ENCODE results near the gene SYNE1.
"Not testable (repeated sequence)": the region's sequence is repeated elsewhere in the genome, so short reads cannot be mapped to it uniquely, and the experiment has no call there.

The SYNE1 gene

DNA sequence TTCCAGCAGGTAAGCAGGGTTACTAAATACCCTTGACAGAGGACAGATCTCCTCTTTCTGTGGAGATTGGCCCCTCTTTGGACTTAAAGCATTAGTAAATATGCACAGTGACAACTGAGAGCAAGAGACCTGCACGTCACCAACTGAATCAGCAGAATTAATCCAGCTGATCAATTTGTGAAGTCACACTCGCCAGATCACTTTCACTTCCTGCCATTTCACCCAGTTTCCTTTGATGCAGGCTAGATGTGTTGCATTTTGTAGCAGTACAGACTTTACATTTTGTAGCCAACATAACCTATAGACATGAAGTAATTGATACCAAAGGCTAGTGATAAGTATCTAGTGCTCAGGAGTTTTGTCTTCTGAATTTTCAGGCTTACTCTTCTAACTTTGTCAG lies 11.9 kb downstream of the SYNE1 start:
- no peak for DNase-seq

DNA sequence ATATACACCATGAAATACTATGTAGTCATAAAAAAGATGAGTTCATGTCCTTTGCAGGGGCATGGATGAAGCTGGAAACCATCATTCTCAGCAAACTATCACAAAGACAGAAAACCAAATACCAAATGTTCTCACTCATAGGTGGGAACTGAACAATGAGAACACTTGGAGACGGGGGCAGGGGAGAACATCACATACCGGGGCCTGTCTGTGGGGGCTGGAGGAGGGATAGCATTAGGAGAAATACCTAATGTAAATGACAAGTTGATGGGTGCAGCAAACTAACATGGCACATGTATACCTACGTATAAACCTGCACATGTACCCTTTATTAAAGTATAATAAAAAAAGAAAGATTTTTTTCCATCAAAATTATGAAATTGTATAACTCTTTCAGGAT lies 22.4 kb downstream of the SYNE1 start:
- not testable (repeated sequence) for DNase-seq

DNA sequence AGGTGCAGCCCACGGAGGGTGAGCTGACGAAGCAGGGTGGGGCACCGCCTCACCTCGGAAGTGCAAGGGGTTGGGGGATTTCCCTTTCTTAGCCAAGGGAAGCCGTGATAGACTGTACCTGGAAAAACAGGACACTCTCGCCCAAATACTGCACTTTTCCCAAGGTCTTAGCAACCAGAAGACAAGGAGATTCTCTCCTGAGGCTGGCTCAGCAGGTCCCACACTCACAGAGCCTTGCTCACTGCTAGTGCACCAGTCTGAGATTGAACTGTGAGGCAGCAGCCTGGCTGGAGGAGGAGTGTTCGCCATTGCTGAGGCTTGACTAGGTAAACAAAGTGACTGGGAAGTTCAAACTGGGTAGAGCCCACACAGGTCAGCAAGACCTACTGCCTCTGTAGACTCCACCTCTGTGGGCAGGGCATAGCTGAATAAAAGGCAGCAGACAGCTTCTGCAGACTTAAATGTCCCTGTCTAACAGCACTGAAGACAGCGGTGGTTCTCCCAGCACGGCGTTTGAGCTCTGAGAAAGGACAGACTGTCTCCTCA lies 28.0 kb downstream of the SYNE1 start:
- no peak for DNase-seq

DNA sequence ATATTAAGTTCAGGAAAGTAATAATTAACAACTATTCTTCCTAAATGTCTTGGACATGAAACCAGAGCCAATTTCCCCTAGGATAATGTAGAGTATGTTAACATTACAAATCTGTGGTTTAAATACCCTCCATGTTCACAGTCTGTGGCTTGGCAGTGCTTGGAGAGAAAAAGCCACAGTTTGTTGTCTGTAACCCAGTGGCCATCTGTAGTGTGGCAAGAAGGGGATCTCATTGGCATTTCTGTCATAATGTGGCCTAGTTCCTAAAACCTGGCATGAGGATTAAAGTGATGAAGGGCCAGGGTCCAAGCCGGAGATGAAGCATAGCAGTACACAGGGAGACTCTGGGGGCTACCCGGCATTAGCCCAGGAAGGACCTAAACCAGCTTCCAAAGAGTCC lies 31.2 kb downstream of the SYNE1 start:
- DNase-seq = no peak

DNA sequence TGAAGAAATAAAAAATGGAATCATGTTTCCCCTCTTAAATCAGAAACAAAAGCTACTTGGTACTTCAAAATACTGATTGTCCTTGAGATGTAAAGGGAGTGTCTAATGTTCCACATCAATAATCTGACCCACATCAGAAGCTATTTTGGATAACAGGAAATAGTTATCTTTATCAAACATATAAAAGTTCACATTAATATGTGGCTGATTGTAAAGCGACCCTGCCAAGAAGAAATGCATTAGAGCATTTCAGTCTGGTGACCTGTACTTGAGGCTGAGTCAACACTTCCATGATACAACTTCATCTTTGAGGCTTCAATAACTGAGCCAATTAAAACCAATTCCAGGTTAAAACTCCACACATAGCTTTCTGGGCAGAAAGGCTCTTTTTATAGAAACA lies 31.8 kb downstream of the SYNE1 start:
- no peak for DNase-seq

DNA sequence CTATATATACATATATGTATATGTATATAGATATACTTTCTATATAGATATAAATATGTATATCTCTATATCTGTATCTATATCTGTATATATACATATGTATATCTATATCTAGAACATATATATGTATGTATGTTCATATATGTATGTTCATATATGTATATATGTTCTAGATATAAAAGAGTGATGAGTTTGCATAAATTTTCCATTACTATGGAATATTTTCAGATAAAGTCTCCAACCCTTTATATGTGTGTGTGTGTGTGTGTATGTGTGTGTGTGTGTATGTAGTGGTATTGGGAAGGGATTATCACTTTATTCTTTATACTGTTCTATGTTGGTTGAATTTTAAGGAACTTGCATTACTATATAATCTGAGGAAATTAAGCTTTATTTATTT lies 33.3 kb downstream of the SYNE1 start:
- DNase-seq = no peak

DNA sequence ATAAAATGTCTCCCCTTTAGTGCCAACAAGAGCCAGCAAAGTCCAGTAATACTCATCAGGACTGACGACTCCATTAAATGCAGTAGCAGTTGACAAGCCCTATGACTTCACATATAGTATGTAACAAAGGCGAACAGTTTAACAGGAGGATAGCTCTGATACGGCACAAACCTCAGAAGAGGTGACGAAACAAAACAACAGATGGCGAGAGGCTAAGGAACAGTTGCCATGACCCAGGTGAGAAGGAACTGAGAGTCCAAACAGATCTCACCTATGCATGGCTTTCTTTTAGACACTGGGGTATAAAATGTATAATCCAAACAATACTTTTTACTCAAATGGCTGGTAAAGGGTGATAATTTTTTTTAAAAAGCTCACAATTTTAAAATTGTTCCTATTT lies 37.1 kb downstream of the SYNE1 start:
- no peak for DNase-seq

DNA sequence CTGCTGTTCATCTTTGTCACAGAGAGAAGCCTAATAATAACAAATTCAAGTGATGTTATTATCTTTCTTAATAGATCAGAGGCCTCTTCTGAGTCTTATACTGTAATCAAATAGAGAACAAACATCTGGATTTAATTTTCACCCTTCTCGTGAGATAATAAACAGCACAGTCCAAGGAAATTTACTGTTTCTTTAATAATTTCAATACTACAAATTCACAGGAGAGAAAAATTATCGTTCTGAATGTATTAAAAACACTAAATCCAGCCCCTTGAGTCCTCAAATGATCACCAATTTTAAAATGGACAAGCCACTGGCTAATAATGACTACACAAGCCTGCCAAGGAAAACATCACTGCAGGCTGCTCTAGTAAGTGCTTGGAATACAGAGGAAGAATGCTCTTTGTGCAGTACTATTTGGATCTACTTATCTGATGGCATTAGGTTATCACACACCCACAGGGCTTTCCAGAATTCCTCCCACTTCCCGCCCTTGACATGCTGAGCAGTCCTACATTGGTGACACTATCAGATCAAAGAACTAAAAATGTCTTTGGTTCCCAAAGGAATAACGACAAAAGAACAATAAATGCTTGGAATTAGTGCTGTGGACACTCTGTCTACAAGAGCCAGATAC lies 38.1 kb downstream of the SYNE1 start:
- DNase-seq = no peak

DNA sequence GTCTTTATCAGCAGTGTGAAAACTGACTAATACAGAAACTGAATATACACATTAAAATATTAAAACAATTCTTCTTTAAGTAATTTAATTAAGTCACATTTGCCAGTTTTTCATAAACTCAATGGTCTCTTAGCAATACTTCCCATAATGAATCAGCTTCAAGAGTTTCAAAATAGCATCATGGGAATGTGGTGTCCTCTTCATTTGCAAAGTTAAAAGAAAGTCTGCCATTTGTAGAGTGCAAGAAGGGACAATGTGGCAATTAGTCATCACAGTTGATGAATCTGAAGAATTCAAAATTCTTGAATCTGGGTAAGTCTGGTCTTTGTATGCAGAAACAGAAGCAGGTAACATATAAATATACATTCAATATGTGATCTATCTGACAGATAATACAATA lies 38.7 kb downstream of the SYNE1 start:
- DNase-seq = no peak

DNA sequence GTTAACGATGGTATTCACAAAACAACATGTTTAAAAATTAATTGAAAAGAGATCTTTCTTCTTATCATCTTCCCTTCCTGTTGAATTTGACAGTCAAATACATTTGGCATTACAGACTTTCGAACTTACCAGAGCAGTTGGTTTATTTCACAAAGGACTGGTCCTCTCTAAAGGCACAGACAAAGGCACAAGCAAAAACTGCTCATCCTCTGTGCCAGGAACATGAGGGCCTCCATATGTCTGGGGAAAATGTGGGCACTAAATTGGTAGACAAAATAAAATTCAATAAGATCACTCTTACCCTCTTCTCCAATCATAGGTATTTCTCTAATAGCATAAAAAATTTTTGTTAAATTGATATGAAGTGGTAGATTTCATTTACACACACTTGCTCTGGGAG lies 40.4 kb downstream of the SYNE1 start:
- DNase-seq = no peak

DNA sequence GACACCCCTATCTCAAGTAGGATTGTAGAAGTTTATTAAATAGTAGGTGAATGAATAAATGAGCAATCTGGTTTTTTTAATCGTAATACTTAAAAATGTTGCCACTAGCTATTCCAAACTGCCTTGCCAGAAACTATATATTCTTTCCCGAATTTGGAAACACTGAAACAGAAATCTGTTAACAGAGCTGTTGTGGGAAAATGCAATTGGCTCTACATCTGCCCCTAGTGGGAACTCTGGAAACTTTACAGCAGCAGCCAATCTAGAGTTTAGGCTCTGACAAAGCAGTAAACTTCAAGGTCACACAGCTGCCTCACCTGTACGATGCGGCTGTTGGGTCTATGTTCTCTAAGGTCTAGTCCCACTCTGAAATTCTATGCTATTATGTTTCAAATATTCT lies 41.7 kb downstream of the SYNE1 start:
- DNase-seq = no peak

DNA sequence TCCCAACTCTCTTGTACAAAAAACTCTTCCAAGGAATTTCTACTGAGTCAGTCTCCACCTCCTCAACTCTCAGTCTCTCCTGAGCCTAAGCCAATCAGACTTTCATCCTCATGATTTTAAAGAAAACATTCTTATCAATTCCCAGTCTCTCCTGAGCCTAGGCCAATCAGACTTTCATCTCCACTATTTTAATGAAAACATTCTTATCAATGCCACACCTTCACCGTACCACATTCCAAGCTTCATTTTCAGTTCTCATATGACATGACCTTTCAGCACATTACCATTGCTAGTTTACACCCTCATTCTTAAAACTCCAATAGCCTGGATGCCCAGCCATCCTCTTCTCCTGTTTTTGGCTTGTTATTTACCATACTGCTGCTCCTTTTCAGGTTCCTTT lies 42.5 kb downstream of the SYNE1 start:
- DNase-seq = no peak

DNA sequence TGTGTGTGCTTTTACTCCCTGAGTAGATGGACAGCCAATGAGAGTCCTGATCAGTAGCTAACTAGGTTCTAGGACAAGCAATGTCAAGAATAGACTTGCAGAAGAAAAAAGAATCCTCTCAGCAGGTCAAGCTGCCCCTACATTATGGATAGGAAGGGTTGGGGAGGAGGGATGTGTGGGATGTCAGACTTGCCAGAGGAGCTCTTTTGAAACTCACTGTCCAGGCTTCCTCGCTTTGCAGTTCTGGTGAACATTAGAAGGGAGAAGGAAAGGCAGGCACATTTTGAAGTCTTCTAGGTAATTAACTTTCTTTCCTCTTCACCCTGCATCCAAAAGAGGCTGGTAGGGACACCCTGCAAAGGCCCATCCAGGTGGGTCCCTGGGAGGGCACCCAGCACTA lies 48.7 kb downstream of the SYNE1 start:
- no peak for DNase-seq

DNA sequence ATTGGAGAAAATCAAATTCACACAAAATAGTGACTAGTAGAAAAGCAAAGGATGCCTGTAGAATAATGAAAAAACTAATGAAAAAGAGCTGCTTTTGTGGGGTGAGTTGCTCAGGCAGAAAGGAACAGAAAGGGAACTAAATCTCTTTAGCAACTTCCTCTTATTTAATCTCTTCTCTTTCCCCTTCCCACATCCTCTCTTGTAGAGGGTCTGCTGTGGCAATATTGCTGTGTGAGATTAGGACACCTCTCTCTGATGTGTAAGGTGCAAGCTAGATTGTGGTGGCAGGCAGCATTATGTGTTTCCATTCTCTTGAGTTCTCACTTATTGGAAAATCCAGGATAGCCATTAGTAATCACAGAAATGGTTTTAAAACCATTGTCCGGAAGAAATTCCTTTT lies 49.7 kb downstream of the SYNE1 start:
- no peak for DNase-seq

DNA sequence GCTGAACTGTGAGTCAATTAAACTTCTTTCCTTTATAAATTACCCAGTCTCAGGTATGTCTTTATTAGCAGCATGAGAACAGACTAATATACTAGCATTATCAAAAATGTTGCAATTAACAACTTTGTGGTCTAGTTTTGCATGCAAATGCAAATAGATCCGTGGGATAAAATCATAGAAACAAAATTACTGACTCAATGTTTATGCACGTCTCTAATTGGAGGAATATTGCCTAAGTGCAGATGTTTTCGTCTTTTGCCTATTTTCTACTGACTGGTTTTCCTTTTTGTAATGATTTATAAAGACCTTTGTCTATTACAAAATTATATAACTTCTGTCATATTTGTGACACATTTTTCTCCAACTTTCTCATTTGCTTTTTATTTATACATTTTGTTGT lies 51.9 kb downstream of the SYNE1 start:
- DNase-seq = no peak

DNA sequence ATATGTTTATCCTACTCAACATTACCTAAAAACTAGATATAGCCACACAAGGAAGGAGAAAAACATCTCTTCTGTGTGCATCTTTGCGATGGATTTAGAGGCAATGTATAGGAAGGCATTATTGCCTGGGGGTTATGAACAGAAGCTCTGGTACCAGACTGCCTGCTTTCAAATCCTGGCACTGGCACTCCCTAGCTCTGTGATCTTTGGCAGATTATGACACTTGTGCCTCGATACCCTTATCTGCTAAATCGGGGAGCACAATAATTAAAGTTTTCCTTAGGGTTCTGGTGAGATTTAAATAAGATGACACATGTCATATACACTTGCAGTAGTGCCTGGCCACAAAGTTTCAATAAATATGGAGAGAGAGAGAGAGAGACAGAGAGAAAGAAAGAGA lies 53.3 kb downstream of the SYNE1 start:
- no peak for DNase-seq

DNA sequence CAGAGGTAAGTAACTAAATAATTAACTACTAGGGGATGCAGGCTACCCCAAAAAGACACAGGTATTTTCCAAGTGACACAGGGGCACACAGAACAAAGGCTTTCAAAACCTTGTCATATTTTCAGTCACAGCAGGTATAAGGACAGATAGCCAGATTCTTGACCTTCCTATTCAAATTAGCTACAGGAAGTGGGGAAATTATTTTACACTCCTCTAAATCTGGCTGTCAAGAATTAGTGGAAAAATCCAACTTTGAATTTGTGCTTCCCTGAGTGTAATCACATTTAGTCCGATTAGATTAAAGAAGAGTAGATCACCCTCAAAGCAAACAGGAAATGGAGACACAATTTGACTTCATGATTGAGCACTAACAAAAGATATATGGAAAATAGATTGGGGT lies 60.6 kb downstream of the SYNE1 start:
- DNase-seq = no peak

DNA sequence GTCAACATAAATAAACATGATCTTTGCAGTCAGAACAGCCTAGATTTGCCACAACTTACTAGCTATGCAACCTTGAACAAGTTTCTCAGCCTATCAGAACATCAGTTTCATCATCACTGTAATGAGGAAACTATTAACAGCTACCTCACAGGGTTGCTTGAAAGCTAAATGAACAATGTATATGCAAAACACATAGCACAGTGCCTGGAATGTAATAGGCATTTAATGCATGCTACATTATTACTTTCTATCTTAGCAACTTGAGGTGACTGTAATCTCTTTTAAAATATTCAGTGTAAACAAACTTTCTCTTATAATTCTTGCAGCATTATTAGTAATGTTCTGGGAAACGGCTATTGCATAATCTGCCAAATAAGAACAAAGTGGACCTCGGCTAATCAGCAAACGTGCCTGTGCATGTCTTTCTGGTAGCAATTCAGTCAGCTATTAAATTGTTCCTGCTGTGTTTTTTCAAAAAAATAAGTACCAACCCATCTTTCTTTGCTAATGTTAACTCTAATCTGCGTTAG lies 61.5 kb downstream of the SYNE1 start:
- no peak for DNase-seq

DNA sequence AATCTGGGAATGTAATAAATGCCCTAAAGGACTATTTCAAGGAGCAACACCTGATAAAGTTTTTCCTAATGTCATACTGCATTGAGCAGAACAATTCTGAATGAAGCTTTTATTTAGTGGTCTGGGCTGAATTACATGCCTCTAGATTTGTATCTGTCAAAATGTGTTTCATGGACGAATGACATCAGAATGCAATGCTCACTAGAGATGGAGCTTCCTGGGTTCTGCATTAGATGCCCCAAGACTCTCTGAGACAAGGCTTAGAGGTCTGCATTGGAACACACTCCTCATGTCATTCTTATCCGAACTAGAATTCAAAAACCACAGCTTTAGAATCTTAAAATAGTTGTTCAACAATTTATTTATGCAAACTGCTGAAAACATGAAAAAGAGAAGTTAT lies 62.0 kb downstream of the SYNE1 start:
- DNase-seq = no peak

DNA sequence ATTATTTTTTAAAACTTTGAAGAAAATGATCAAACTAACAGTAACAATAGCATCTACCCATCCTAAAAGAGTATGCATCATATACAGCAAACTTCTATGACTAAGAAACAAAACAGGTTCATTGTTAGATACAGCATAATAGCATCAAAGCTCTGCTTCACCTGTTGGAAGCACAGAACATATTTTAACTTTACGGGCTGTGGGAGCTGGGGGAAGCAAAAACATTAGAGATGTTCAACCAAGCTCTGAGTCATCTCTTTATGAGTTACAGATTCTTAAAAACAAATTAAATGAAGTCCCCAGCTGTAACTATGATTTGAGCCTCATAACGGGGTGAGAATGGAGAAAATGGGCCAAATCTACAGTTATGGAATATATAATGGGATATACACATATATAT lies 63.4 kb downstream of the SYNE1 start:
- DNase-seq = no peak

DNA sequence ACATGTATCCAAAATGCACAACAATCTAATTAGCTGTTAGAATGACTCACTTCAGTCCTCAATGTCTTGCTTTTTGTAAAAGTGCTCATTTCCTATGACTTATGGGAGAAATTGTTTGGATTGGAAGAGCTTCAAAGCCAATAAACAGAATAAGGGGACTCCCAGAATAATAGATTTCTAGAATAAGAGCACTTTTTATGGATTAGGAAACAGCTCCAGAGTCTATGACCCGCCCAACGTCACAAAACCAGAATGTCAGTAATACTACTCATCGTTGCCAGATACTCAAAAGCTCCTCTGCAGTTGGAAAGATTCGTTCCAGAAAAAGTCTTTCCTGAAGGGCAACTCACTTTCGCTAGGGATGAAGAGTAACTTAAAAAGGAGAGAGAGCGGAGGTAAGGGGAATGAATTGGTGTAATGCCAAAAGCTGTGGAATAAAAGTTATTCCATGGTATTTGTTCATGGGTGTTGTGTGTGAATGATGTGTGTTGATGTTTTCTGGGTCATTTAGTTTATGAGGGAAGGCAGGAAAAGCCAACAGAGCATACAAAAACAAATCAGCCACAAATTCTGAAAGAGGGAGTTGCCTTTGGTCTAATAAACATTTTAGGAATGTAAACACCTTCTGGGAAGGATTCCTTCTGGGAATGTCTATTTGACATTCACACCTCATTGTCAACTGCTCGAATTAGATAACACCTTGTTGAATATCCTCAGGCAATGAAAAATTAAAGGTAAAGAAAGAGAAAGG lies 64.6 kb downstream of the SYNE1 start:
- no peak for DNase-seq

DNA sequence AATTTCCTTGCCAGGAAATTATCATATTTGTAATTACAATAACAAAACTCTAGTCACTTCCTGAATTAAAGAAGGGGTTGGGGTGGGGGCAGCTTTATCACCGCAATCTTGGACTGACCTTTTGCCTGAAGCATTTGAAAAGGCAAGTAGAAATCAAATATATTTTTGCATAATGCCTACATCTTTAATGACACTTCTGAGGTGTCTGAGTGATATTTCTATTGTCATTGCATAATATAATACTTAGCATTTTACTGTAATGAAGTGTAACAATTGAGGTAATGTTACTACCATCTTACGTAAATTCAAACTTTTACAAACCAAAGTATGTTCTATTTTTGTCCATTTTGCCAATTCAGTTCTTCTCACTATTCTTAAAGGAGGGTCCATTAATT lies 65.2 kb downstream of the SYNE1 start:
- DNase-seq = no peak

DNA sequence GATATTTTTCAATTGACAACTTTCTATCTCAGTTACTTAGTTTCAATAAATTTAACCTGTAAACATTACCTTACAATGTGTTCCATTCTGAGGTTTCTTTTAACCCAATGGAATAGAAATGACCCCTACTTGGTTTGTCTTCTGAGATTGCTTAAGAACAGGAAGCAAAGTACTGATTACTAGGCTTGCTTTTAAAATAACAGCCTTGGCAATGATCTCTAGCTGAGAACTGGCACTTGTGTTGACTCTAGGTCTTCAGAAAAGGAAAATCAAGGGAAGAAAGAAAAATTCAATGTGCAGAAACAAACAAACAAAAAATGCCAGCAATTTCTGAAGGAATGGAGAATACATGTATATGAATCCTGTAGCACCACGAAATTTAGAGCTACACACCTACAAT lies 66.1 kb downstream of the SYNE1 start:
- DNase-seq = no peak

DNA sequence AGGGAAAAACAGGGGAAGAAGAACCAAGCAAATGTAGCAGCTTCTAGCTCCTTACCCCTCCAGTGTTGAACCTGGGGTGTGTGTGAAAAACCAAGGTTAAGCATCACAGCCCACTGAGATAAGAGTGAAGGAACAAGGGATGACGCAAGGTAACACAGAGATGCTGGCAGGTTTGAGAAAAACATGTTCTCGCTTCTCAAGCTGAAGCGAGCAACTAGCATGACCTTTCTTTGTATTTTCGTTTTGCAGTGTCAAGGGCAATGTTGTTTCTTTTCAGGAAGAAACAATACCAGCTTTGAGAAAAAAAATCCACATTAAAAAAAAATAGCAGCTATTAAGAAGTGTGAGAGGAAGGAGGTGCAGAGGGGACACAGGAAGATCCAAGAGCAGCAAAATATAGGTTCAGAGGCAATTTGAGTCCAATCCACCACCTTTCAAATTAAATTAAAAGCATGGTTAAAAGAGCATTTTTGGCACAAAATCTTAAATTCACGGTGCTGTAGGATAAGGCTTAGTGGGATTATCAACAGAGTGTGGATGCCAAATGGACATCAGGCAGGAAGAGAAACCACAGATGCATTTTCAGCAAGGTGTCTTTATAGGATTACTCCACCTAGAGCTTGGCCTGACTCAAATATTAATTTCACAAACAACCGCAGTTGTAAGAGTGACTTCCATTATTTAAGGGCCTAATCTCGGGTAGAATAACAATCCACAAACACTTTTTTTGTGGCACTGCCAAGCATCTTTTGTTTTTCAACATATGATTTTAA lies 70.9 kb downstream of the SYNE1 start:
- no peak for DNase-seq
